ENCODE measurements around the gene HOXC4.

DNA sequence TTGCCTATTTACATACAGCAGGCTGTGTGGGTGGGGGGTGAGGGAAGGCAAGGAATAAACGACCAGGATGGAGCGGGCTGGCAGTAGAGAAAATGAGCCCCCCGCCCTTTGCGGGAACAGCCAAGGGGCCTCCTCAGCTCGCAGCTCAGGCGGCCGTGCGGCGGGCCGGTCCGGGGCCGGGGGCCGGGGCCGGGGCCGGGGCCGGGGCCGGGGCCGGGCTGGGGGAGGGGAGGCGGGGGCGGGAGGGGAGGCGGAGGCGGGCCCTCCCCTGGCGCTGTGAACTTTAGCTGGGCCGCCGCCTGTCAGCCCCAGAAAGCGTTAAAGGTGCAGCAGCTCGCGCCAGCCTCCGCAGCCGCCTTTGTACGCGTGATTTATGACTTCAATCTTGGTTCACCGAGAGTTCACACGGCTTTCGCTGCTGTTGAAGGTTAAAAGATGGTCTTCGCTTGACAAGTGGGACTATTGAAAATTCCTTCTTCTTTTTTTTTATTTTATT is 28.8 kb downstream of the HOXC4 start:
- TF ChIP-seq, protein P1, sequence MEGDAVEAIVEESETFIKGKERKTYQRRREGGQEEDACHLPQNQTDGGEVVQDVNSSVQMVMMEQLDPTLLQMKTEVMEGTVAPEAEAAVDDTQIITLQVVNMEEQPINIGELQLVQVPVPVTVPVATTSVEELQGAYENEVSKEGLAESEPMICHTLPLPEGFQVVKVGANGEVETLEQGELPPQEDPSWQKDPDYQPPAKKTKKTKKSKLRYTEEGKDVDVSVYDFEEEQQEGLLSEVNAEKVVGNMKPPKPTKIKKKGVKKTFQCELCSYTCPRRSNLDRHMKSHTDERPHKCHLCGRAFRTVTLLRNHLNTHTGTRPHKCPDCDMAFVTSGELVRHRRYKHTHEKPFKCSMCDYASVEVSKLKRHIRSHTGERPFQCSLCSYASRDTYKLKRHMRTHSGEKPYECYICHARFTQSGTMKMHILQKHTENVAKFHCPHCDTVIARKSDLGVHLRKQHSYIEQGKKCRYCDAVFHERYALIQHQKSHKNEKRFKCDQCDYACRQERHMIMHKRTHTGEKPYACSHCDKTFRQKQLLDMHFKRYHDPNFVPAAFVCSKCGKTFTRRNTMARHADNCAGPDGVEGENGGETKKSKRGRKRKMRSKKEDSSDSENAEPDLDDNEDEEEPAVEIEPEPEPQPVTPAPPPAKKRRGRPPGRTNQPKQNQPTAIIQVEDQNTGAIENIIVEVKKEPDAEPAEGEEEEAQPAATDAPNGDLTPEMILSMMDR (IDR thresholded peaks at IDR 0.05), result no peak
- TF ChIP-seq POLR2A (IDR thresholded peaks at IDR 0.05), result no peak
